IPS-15b (cell line): ENCODE measurements around the gene NAPB.

Experiments
- H3K27me3 ChIP-seq: one replicate; pipeline ENCODE4 v1.6.1; 2013; ENCODE audit warnings: low read length; ENCODE audit not compliant: control insufficient read depth, insufficient read depth
- H3K36me3 ChIP-seq: one replicate; pipeline ENCODE4 v1.6.1; 2013; ENCODE audit warnings: low read length; ENCODE audit not compliant: control insufficient read depth, insufficient read depth
- H3K4me1 ChIP-seq: one replicate; pipeline ENCODE4 v1.6.1; 2013; ENCODE audit warnings: mild to moderate bottlenecking, low read length; ENCODE audit not compliant: control insufficient read depth, insufficient read depth
- H3K4me3 ChIP-seq: one replicate; pipeline ENCODE4 v1.5.1; 2013; ENCODE audit warnings: low read depth, low read length
- H3K9ac ChIP-seq: one replicate; pipeline ENCODE4 v1.6.1; 2013; ENCODE audit warnings: low read depth, mild to moderate bottlenecking, low read length
- H3K9me3 ChIP-seq: one replicate; pipeline ENCODE4 v1.6.1; 2013; ENCODE audit warnings: mild to moderate bottlenecking, low read length; ENCODE audit not compliant: control insufficient read depth, insufficient read depth

The NAPB gene

GRCh38 chr20:23413862-23414422 lies 7.3 kb downstream of the NAPB start:
- no peak overlapping the region for H3K9ac ChIP-seq
- H3K4me3 ChIP-seq, result no peak overlapping the region
- H3K9me3 ChIP-seq, result no peaks in the 10 kb centered on the region
- H3K4me1 ChIP-seq, result peaks cover 4% of the 10 kb centered on the region
- no peaks in the 10 kb centered on the region for H3K27me3 ChIP-seq
- no peaks in the 10 kb centered on the region for H3K36me3 ChIP-seq

GRCh38 chr20:23412026-23412425 lies 9.3 kb downstream of the NAPB start:
- Histone ChIP-seq H3K4me3 (no peak overlapping the region), H3K9ac (no peak overlapping the region), H3K9me3 (no peaks in the 10 kb centered on the region), H3K27me3 (no peaks in the 10 kb centered on the region), H3K4me1 (peaks cover 4% of the 10 kb centered on the region), H3K36me3 (no peaks in the 10 kb centered on the region)

- Histone ChIP-seq H3K9me3 (no peaks in the 10 kb centered on the region), H3K4me3 (no peak overlapping the region), H3K27me3 (no peaks in the 10 kb centered on the region), H3K9ac (no peak overlapping the region), H3K4me1 (peaks cover 4% of the 10 kb centered on the region), H3K36me3 (no peaks in the 10 kb centered on the region)
Measured at GRCh38 chr20:23410916-23411695, 10.2 kb downstream of the NAPB start.

- H3K9me3 ChIP-seq, result no peaks in the 10 kb centered on the region
- peaks cover 4% of the 10 kb centered on the region for H3K4me1 ChIP-seq
- no peak overlapping the region for H3K4me3 ChIP-seq
- H3K27me3 ChIP-seq, result no peaks in the 10 kb centered on the region
- H3K9ac ChIP-seq, result no peak overlapping the region
- no peaks in the 10 kb centered on the region for H3K36me3 ChIP-seq
Measured at GRCh38 chr20:23409800-23410199, 11.5 kb downstream of the NAPB start.

GRCh38 chr20:23408957-23409356 lies 12.3 kb downstream of the NAPB start:
- H3K4me1 ChIP-seq, result peaks cover 4% of the 10 kb centered on the region
- H3K9me3 ChIP-seq, result no peaks in the 10 kb centered on the region
- no peak overlapping the region for H3K9ac ChIP-seq
- no peak overlapping the region for H3K4me3 ChIP-seq
- H3K36me3 ChIP-seq, result no peaks in the 10 kb centered on the region
- H3K27me3 ChIP-seq, result no peaks in the 10 kb centered on the region

- no peak overlapping the region for H3K9ac ChIP-seq
- peaks cover 4% of the 10 kb centered on the region for H3K4me1 ChIP-seq
- no peaks in the 10 kb centered on the region for H3K27me3 ChIP-seq
Measured at GRCh38 chr20:23407781-23408464, 13.4 kb downstream of the NAPB start.

GRCh38 chr20:23406880-23407279 lies 14.4 kb downstream of the NAPB start:
- no peaks in the 10 kb centered on the region for H3K27me3 ChIP-seq
- no peak overlapping the region for H3K9ac ChIP-seq
- H3K9me3 ChIP-seq, result no peaks in the 10 kb centered on the region
- H3K4me1 ChIP-seq, result peaks cover 4% of the 10 kb centered on the region
- H3K36me3 ChIP-seq, result no peaks in the 10 kb centered on the region
- no peak overlapping the region for H3K4me3 ChIP-seq

More at GRCh38 chr20:23407781-23408464, 13.4 kb downstream of the NAPB start:
- no peaks in the 10 kb centered on the region for H3K36me3 ChIP-seq
- no peak overlapping the region for H3K4me3 ChIP-seq
- H3K9me3 ChIP-seq, result no peaks in the 10 kb centered on the region

- H3K36me3 ChIP-seq, result no peaks in the 10 kb centered on the region
- no peak overlapping the region for H3K9ac ChIP-seq
- no peaks in the 10 kb centered on the region for H3K9me3 ChIP-seq
- H3K4me1 ChIP-seq, result no peaks in the 10 kb centered on the region
- H3K27me3 ChIP-seq, result no peaks in the 10 kb centered on the region
- no peak overlapping the region for H3K4me3 ChIP-seq
Measured at GRCh38 chr20:23404196-23404595, 17.1 kb downstream of the NAPB start.

GRCh38 chr20:23403751-23404150 lies 17.5 kb downstream of the NAPB start:
- Histone ChIP-seq H3K27me3 (no peaks in the 10 kb centered on the region), H3K4me1 (no peaks in the 10 kb centered on the region), H3K9me3 (no peaks in the 10 kb centered on the region), H3K9ac (no peak overlapping the region), H3K4me3 (no peak overlapping the region), H3K36me3 (no peaks in the 10 kb centered on the region)

GRCh38 chr20:23401051-23401450 lies 20.2 kb downstream of the NAPB start:
- Histone ChIP-seq H3K27me3 (no peaks in the 10 kb centered on the region), H3K4me1 (no peaks in the 10 kb centered on the region), H3K9ac (no peak overlapping the region), H3K4me3 (no peak overlapping the region), H3K9me3 (no peaks in the 10 kb centered on the region), H3K36me3 (no peaks in the 10 kb centered on the region)

GRCh38 chr20:23399568-23400241 lies 21.6 kb downstream of the NAPB start:
- no peak overlapping the region for H3K9ac ChIP-seq
- peaks cover 2% of the 10 kb centered on the region for H3K4me1 ChIP-seq
- H3K27me3 ChIP-seq, result no peaks in the 10 kb centered on the region
- no peaks in the 10 kb centered on the region for H3K9me3 ChIP-seq
- peaks cover under 1% of the 10 kb centered on the region for H3K36me3 ChIP-seq
- no peak overlapping the region for H3K4me3 ChIP-seq
